Choroid plexus epithelial cell (primary cell): Measurements from ENCODE around the gene CACFD1.

Experiments
- DNase-seq: peaks from one replicate; pipeline ENCODE4 v3.0.0-alpha.2; 2010; ENCODE audit warnings: low read depth
- H3K4me3 ChIP-seq: 2 replicates; pipeline ENCODE4 v1.5.1; 2011; ENCODE audit warnings: low read depth, mild to moderate bottlenecking, control low read depth, low read length, moderate library complexity
- CTCF ChIP-seq: conservative IDR thresholded peaks from 2 replicates; pipeline ENCODE4 v1.5.1; 2011; ENCODE audit warnings: low read depth, mild to moderate bottlenecking, control low read depth, inconsistent platforms, low read length, moderate library complexity

The CACFD1 gene

GRCh38 chr9:133483611-133484010 is 23.8 kb downstream of the CACFD1 start:
- DNase-seq, result no peak
- no peak overlapping the region for H3K4me3 ChIP-seq
- no peak for TF ChIP-seq CTCF

- no peak overlapping the region for H3K4me3 ChIP-seq
- DNase-seq, result no peak
- no peak for TF ChIP-seq CTCF
Measured at GRCh38 chr9:133484671-133485437, 25.1 kb downstream of the CACFD1 start.

GRCh38 chr9:133485531-133486260 is 25.9 kb downstream of the CACFD1 start:
- H3K4me3 ChIP-seq, result no peak overlapping the region
- no peak for DNase-seq
- no peak for TF ChIP-seq CTCF

- no peak for DNase-seq
- H3K4me3 ChIP-seq, result no peak overlapping the region
- no peak for TF ChIP-seq CTCF
Measured at GRCh38 chr9:133487331-133487725, 27.6 kb downstream of the CACFD1 start.

GRCh38 chr9:133488686-133489252 is 29.0 kb downstream of the CACFD1 start:
- no peak for TF ChIP-seq CTCF
- no peak for DNase-seq

GRCh38 chr9:133489253-133490190 is 29.7 kb downstream of the CACFD1 start:
- no peak for TF ChIP-seq CTCF
- H3K4me3 ChIP-seq, result no peak overlapping the region
- no peak for DNase-seq

More at GRCh38 chr9:133488686-133489252, 29.0 kb downstream of the CACFD1 start:
- no peak overlapping the region for H3K4me3 ChIP-seq
